Measurements from ENCODE around the gene RASGEF1C. TPM values are rescaled to one million over a fixed set of nuclear protein-coding genes. Genes with fewer than 3 reads are reported as not detected.

Gene RASGEF1C
- total RNA-seq, 1 donor, result not detected

DNA sequence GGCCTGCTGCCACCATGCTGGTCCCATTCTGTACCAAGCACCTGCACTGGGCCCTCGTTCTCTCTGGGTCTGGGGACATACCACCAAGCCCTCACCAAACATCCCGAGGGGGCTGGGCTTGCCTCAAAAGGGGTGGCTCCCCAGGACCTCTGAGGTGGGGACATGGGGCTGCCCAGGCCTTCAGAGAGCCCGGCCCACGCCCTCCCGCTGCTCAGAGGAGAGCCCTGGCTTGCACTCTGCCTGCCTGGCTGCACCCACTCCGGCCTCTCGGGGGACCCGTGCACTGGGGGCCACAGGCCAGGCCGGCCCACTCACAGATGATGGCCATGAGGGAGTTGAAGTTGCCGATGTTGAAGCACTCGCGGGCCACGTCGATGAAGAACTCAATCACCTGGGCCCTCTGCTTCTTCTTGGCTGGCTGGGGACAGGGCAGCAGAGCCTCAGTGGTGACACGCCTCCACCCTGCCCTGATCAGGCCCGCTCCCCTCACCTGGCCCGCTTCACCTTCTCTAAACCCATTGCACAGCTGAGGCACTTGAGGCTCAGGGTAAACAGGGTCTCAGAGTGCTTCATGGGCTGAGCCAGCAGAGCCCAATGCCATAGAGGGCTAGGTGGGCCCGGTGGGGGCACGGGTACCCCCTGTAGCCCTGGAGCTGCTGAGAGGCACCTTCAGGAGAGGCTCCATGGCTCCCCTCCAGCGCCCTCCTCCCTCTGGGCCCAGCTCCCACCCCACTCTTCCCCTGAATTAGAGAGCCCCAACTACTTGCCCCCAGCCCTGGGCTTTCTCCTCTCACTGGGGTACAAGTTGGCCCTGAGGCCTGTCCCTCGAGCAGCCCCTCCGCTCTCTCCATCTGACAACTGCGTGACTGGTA lies 89.7 kb downstream of the RASGEF1C start:
- no peaks in the 10 kb centered on the region for H3K27me3 ChIP-seq (ENCODE audit: insufficient read depth, low read length)
- H3K4me3 ChIP-seq (ENCODE audit: low read length), result no peak overlapping the region
- no peaks in the 10 kb centered on the region for H3K9me3 ChIP-seq (ENCODE audit: low read depth, low read length)
- no peaks in the 10 kb centered on the region for H3K4me1 ChIP-seq (ENCODE audit: insufficient read depth, low read length)

GRCh38 chr5:180118391-180118791 lies 90.6 kb downstream of the RASGEF1C start:
- no peaks in the 10 kb centered on the region for H3K27me3 ChIP-seq (ENCODE audit: insufficient read depth, low read length)
- no peaks in the 10 kb centered on the region for H3K9me3 ChIP-seq (ENCODE audit: low read depth, low read length)
- no peak overlapping the region for H3K4me3 ChIP-seq (ENCODE audit: low read length)
- H3K4me1 ChIP-seq (ENCODE audit: insufficient read depth, low read length), result no peaks in the 10 kb centered on the region

- Histone ChIP-seq H3K4me1 (ENCODE audit: insufficient read depth, low read length) (no peaks in the 10 kb centered on the region), H3K9me3 (ENCODE audit: low read depth, low read length) (no peaks in the 10 kb centered on the region), H3K4me3 (ENCODE audit: low read length) (no peak overlapping the region), H3K27me3 (ENCODE audit: insufficient read depth, low read length) (no peaks in the 10 kb centered on the region)
Observed at GRCh38 chr5:180117000-180117725, 91.8 kb downstream of the RASGEF1C start.

DNA sequence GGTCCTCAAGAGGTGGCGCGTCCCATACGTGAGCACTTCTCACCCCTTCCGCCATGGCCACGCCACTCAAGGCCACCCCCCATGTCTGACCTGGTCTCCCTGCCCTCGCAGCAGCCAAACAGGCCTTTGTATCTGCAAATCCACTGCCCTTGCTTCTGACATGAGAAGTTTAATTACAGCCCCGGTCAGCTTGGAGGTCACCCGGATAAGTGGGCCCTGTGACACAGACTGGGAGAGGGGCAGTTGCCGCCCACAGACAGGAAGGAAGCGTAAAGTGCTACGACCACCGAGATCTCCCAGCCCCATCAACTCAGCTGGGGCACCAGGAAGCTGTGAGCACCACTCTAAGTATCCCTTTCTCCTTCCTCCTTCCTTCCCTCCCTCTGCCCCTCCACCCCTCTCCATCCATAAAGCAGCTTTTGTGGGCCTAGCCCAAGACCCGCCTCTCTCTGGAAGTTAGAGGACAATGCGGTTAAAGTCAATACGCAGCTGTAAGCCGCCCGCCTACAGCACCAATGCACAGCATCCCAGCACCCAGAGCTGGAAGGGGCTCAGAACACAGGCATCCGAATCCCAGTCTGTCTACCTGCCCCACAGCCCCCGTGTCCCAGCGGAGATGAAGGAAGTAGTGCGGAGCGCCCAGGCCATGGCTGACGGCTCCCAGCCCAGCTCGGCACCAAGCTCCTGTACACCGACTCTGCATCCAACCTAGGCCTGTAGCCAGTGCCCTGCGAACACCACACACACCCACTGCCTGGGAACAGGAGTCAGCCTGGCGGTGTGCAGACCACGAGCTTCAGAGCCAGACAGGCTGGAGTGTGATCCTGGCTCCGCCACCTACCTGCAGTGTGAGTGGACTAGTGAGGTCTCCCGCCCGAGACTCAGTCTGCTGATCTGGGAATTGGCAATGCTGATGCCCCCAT lies 92.7 kb downstream of the RASGEF1C start:
- Histone ChIP-seq H3K4me3 (ENCODE audit: low read length) (no peak overlapping the region), H3K4me1 (ENCODE audit: insufficient read depth, low read length) (no peaks in the 10 kb centered on the region), H3K9me3 (ENCODE audit: low read depth, low read length) (no peaks in the 10 kb centered on the region), H3K27me3 (ENCODE audit: insufficient read depth, low read length) (no peaks in the 10 kb centered on the region)

DNA sequence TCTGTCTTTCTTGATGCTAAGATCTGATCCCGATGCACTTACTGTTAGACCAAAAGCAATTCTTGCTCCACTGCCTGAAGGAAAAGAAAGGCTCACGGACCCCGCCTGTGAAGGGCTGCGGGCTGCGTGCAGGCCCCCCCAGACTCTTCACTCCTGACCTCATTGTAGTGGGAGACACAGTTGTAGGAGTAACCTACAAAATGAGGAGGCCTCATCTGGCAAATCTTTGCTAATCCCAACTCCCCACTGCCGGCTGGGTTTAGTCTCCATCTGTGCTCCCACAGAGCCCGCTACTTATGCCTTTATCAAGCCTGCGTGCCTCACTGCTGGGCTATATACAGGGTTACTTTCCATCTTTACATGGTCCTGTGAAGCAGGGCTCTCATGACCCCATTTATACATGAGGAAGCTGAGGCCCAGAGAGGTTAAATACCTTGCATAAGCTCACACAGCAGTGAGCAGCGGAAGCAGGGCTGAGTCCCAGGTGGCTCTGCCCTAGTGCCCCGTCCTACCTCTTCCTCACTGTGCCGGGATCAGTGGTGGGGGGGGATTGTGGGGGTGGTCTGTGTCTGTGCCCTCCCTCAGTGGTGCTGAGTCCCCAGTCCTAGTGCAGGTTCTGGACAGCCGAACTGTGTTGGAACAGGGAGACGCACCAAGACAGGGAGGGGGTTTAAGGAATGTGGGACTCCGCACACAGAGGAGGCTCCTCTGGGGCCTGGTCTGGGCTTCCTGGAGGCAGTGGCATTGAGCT lies 93.5 kb downstream of the RASGEF1C start:
- no peaks in the 10 kb centered on the region for H3K27me3 ChIP-seq (ENCODE audit: insufficient read depth, low read length)
- no peaks in the 10 kb centered on the region for H3K9me3 ChIP-seq (ENCODE audit: low read depth, low read length)
- H3K4me1 ChIP-seq (ENCODE audit: insufficient read depth, low read length), result no peaks in the 10 kb centered on the region
- no peak overlapping the region for H3K4me3 ChIP-seq (ENCODE audit: low read length)

- H3K27me3 ChIP-seq (ENCODE audit: insufficient read depth, low read length), result no peaks in the 10 kb centered on the region
- no peaks in the 10 kb centered on the region for H3K4me1 ChIP-seq (ENCODE audit: insufficient read depth, low read length)
- no peaks in the 10 kb centered on the region for H3K9me3 ChIP-seq (ENCODE audit: low read depth, low read length)
- no peak overlapping the region for H3K4me3 ChIP-seq (ENCODE audit: low read length)
Observed at GRCh38 chr5:180114304-180115003, 94.6 kb downstream of the RASGEF1C start.

- Histone ChIP-seq H3K27me3 (ENCODE audit: insufficient read depth, low read length) (no peaks in the 10 kb centered on the region), H3K9me3 (ENCODE audit: low read depth, low read length) (no peaks in the 10 kb centered on the region), H3K4me3 (ENCODE audit: low read length) (no peak overlapping the region), H3K4me1 (ENCODE audit: insufficient read depth, low read length) (no peaks in the 10 kb centered on the region)
Observed at GRCh38 chr5:180113660-180114303, 95.2 kb downstream of the RASGEF1C start.

DNA sequence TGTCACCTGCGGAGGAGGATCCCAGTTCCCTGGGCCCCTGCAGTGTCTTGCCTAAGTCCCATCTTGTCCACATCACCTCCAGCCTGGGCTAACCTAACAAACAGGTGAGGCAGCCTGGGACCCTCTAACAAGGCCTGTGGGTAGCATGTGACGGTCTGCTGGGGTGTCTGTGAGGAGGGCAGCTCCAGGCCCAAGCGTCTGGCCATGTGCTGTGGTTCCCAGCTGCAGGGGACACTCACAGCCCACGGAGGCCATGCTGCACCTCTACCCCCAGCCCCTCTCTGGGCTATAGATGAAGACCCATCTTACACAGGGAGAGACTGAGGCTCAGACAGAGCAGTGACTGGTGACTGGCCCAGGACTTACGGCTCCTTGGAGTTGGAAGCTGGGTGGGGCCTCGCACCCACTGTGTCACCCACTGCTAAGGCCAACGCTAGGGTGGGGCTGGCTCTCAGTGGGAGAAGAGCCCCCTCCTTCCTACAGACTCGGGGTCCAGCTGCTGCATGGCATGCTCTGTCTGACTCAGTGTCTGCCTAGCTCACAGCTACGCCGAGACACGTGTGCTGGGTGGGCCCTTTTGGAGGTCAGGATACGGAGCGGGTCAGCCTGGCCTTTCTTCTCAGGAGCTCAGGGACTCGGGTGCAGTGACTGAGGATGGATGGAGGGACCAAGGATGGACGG lies 96.7 kb downstream of the RASGEF1C start:
- H3K4me3 ChIP-seq (ENCODE audit: low read length), result no peak overlapping the region
- H3K9me3 ChIP-seq (ENCODE audit: low read depth, low read length), result no peaks in the 10 kb centered on the region
- H3K4me1 ChIP-seq (ENCODE audit: insufficient read depth, low read length), result no peaks in the 10 kb centered on the region
- no peaks in the 10 kb centered on the region for H3K27me3 ChIP-seq (ENCODE audit: insufficient read depth, low read length)

DNA sequence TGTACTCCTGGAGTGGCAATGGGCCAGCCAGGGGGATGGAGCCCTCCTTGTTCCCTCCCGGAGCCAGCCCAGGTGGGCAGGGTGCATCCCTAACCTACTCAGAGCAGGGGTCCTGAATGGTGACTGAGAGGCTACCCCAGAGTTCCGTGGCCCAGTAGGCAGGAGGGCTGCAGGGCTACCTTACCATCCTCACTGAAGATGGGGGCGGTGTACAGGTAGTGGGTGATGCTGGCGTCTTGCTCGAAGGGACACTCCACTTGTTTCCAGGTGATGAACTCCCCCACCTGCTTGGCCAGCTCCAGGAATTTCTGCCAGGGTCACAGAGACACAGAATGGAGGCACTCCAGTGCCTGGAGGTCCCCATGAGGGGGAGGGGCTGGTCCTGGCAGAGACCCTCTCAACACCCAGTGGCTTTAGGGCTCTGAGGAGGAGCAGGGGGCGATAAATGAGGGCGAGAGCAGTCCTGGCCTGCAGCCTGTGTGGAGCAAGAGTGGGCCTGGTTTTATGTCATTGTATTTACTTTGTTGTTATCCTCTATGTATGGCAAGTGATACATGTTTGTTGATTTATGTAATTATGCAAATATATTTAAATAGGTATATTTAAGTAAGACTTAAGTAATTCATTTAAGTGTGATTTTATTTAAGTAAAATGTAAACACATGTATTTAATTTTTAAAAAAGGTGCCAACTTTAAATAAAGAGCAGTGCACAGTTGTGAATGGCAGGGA lies 97.6 kb downstream of the RASGEF1C start:
- Histone ChIP-seq H3K4me3 (ENCODE audit: low read length) (no peak overlapping the region), H3K4me1 (ENCODE audit: insufficient read depth, low read length) (no peaks in the 10 kb centered on the region), H3K27me3 (ENCODE audit: insufficient read depth, low read length) (no peaks in the 10 kb centered on the region), H3K9me3 (ENCODE audit: low read depth, low read length) (peaks cover 9% of the 10 kb centered on the region)

DNA sequence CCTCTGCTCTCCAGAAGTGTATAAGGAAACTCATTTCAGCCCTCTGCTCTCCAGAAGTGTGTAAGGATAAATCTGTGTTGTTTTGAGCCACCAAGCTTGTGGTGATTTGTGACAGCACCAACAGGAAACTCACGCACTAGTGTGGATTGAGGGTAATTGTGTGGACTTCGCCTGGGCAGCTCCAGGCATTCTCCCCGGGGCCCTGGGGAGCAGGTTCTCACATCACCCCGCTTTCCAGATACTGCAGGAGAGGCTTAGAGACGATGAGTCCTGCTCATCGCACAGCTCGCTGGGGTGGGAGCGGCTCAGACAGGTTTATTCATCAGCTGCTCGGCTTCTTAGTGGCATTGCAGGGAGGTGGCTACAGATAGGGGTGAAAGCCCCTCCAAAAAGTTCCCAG lies 99.1 kb downstream of the RASGEF1C start:
- Histone ChIP-seq H3K4me3 (ENCODE audit: low read length) (no peak overlapping the region), H3K4me1 (ENCODE audit: insufficient read depth, low read length) (no peaks in the 10 kb centered on the region), H3K9me3 (ENCODE audit: low read depth, low read length) (peaks cover 13% of the 10 kb centered on the region), H3K27me3 (ENCODE audit: insufficient read depth, low read length) (no peaks in the 10 kb centered on the region)

DNA sequence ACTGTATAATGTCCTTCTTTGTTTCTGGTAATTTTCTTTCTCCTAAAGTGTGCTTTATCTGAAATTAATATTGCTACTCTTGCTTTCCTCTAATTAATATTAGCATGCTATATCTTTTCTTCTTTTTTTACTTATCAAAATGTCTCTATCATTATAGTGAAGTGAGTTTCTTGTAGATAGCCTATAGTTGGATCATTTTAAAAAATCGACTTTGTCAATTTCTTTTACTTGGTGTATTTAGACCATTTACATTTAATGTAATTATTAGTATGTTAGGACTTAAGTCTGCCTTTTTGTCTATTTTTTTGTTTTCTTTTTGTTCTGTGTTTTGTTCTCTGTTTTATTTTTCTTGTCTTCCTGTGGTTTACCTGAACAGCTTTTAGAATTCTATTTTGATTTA lies 102.0 kb downstream of the RASGEF1C start:
- Histone ChIP-seq H3K9me3 (ENCODE audit: low read depth, low read length) (peaks cover 13% of the 10 kb centered on the region), H3K4me3 (ENCODE audit: low read length) (no peak overlapping the region), H3K27me3 (ENCODE audit: insufficient read depth, low read length) (no peaks in the 10 kb centered on the region), H3K4me1 (ENCODE audit: insufficient read depth, low read length) (no peaks in the 10 kb centered on the region)

- H3K27me3 ChIP-seq (ENCODE audit: insufficient read depth, low read length), result no peaks in the 10 kb centered on the region
- H3K9me3 ChIP-seq (ENCODE audit: low read depth, low read length), result peaks cover 13% of the 10 kb centered on the region
- H3K4me1 ChIP-seq (ENCODE audit: insufficient read depth, low read length), result no peaks in the 10 kb centered on the region
- no peak overlapping the region for H3K4me3 ChIP-seq (ENCODE audit: low read length)
Observed at GRCh38 chr5:180105827-180106312, 103.1 kb downstream of the RASGEF1C start.

Measured in mononuclear cell (primary cell).